A549 treated with AZD2906 at 1 μM for 4 hours (cell line): ENCODE data around the gene PPP1CC. TPM values are rescaled to one million over a fixed set of nuclear protein-coding genes. Genes with fewer than 3 reads are reported as not detected.

ENCODE experiments used
- total RNA-seq: library from RNA; stranded (reverse); fragments of 200-300 nt; extraction: Qiagen RNA extraction; gene quantifications from 5 replicates; pipeline ENCODE4 v1.2.3, GENCODE V29; 2022

PPP1CC gene
- 141 to 160 TPM (median 148 TPM) in 5 replicates for total RNA-seq

DNA sequence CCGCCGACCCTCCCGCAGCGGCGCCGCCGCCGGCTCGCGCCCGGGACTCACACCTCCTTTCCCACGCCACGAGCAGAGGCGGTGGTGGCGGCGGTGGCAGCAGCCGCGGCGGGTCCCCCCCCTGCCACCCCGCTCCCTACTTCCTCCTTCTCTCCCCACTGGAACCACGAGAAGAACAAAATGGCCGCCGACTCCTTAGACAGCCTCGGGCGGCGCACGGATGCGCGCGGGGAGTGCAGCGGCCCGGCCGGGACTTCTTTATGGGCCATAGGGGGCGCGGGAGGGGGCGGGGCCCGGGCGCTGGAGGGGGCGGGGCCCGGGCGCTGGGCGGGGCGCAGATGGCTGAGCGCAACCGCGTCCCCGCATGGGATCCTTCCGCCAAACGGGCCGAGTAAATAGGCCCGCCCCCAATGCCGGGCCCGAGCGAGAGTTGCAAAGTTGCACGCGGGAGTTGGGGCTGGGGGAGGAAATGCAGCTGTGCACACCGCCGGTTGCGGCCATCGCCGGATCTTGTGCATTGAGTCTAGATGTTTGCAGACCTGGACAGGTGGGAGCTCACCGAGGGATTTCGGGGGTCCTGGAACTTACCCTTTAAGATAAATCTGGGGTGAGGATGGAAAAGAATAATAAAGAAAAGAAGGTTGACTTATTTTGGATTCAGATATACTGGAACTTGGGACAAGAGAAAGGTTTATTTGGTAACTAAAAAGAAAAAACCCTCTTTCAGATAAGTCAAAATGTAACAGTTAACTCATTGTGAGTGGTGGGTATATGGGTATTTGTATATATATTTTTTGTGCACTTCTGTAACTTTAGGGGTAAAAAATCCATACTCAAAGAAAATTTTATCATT, at the start of gene PPP1CC:
PPP1CC (minus strand) TSS at position 174 of the 853 bp plus-strand sequence. CDS start 184 bp downstream, outside the sequence.

GRCh38 chr12:110688446-110689280, 54.0 kb downstream of the PPP1CC start, which contains the start of gene HVCN1:
Gene HVCN1 (minus strand): TSS chr12:110689115. CDS start chr12:110683245, 5,870 bp downstream.

Other genes with a start within 250 kb of the PPP1CC start
- 143 to 164 TPM (median 156 TPM) in 5 replicates for gene VPS29, start 240.8 kb downstream of the PPP1CC start, total RNA-seq
- gene RAD9B, start 240.6 kb downstream of the PPP1CC start, total RNA-seq = 0.22 to 0.32 TPM (median 0.26 TPM) in 5 replicates
- gene PPTC7, start 159.6 kb downstream of the PPP1CC start, total RNA-seq = 29.0 to 33.6 TPM (median 32.0 TPM) in 5 replicates
- 27.1 to 32.8 TPM (median 31.6 TPM) in 5 replicates for gene TCTN1, start 128.8 kb downstream of the PPP1CC start, total RNA-seq
- 0.40 to 0.86 TPM (median 0.72 TPM) in 5 replicates for gene HVCN1, start 53.8 kb downstream of the PPP1CC start, total RNA-seq
- gene CCDC63, start 104.1 kb upstream of the PPP1CC start, total RNA-seq = 0.05 to 0.09 TPM (median 0.06 TPM) in 3 of 5 replicates, not detected in the others
- 0.84 to 1.3 TPM (median 1.1 TPM) in 5 replicates for gene MYL2, start 177.7 kb upstream of the PPP1CC start, total RNA-seq